HG03575 (cell line): ENCODE results near the gene SDHAF3.
"Not testable (repeated sequence)": the region's sequence is repeated elsewhere in the genome, so short reads cannot be mapped to it uniquely, and the experiment has no call there.

Experiments used
- ATAC-seq: cut with Tn5 transposase; IDR thresholded peaks from one replicate; pipeline ENCODE4 v1.9.1; 2021; ENCODE audit not compliant: unreplicated experiment, insufficient number of reproducible peaks, low FRiP score; ENCODE audit errors: extremely low read depth

Gene SDHAF3

GRCh38 chr7:97120713-97121457, 3.4 kb downstream of the SDHAF3 start:
- no peak for ATAC-seq

GRCh38 chr7:97123115-97123514, 5.6 kb downstream of the SDHAF3 start:
- not testable (repeated sequence) for ATAC-seq

- ATAC-seq, result no peak
Observed at GRCh38 chr7:97126483-97127171, 9.1 kb downstream of the SDHAF3 start.

- no peak for ATAC-seq
Observed at GRCh38 chr7:97128736-97129135, 11.2 kb downstream of the SDHAF3 start.

GRCh38 chr7:97130417-97131139, 13.1 kb downstream of the SDHAF3 start:
- no peak for ATAC-seq

- ATAC-seq, result no peak
Observed at GRCh38 chr7:97133159-97133558, 15.7 kb downstream of the SDHAF3 start.

- no peak for ATAC-seq
Observed at GRCh38 chr7:97138830-97139229, 21.3 kb downstream of the SDHAF3 start.

- ATAC-seq, result no peak
Observed at GRCh38 chr7:97145068-97145467, 27.6 kb downstream of the SDHAF3 start.

- no peak for ATAC-seq
Observed at GRCh38 chr7:97149843-97150242, 32.3 kb downstream of the SDHAF3 start.

GRCh38 chr7:97155897-97156418, 38.5 kb downstream of the SDHAF3 start:
- ATAC-seq, result no peak

GRCh38 chr7:97159984-97160383, 42.5 kb downstream of the SDHAF3 start:
- ATAC-seq, result not testable (repeated sequence)

GRCh38 chr7:97161609-97162008, 44.1 kb downstream of the SDHAF3 start:
- ATAC-seq, result not testable (repeated sequence)

GRCh38 chr7:97166308-97166707, 48.8 kb downstream of the SDHAF3 start:
- ATAC-seq, result no peak

- ATAC-seq, result no peak
Observed at GRCh38 chr7:97167176-97167575, 49.7 kb downstream of the SDHAF3 start.

- no peak for ATAC-seq
Observed at GRCh38 chr7:97167749-97168148, 50.3 kb downstream of the SDHAF3 start.

- ATAC-seq, result no peak
Observed at GRCh38 chr7:97174303-97174702, 56.8 kb downstream of the SDHAF3 start.

- ATAC-seq, result no peak
Observed at GRCh38 chr7:97179454-97180104, 62.1 kb downstream of the SDHAF3 start.

GRCh38 chr7:97187067-97187466, 69.6 kb downstream of the SDHAF3 start:
- no peak for ATAC-seq

- ATAC-seq, result not testable (repeated sequence)
Observed at GRCh38 chr7:97196174-97196573, 78.7 kb downstream of the SDHAF3 start.
